Hematopoietic multipotent progenitor cell treated with erythropoietin and hydrocortisone succinate and interleukin-3 and kit ligand, for 8 days (in vitro differentiated cells): Measurements from ENCODE around the gene SCAP.

ENCODE experiments used
- DNase-seq: peaks from one replicate; pipeline ENCODE4 v3.0.0-alpha.2; 2015

Gene SCAP

DNA sequence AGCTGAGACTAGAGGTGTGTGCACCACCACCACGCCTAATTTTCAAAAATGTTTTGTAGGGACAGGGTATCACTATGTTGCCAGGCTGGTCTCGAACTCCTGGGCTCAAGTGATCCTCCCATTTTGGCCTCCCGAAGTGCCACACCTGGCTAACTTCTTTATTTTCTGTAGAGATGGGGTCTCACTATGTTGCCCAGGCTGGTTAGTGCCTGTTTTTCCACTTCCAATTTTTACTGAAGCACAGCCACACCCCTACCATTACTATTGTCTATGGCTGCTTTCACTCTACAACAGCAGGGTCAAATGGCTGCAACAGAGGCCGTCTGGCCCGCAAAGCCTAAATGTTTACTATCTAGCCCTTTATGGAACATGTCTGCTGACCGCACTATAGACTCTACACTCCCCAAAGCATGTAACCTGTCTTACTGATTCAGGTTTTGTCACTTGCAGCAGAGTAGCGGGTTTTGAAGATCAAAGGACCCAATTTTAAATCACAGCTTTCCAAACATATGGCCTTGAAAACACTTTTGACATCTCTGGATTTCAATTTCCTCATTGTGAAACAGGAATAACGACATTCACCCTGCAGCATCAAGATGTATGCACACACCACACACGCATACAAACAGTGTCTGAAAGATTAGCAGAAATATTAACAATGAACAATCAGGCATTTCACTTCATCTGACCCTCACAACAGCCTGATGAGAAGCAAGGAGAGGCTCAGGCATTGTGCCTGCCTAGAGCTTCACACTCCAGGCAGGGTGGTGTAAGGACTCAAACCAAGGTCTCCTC lies 46.1 kb downstream of the SCAP start:
- no peak for DNase-seq

DNA sequence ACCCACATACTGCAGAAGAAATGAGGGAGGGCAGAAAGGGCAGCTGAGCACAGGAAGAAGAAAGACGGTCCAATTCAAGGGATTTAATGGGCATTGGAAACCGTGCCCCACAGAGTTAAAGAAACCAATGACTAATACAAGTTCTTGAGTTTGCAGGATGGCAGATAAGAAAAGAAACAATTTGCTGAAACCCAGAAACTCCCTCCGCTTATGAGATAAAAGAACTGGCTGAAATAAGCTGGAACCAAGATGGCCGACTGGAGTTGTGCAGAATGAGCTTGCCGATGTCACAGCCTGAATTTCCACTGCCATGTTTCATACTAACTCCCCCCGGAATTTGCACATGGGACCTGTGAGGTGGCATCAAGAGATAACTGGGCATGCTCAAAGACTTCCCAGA lies 47.1 kb downstream of the SCAP start:
- DNase-seq, result peak; percentile 82

DNA sequence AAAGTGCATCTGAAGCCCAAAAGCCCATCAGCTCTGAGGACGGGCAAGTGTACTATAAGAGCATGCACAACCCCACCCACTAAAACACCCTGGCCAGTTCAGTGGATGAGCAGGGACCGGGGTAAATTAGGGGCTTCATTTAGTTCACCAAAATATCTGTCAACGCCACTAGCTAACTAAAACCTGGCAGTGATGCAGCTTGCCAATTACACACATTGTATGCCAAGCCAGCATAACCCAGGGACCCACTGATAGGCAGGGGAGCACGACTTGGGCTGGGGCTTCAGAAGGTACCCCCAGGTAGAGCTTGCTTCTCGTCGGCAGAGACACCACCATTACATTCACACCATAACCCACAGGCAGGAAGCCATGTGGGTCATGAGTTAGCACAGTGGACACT lies 47.9 kb downstream of the SCAP start:
- DNase-seq, result no peak

DNA sequence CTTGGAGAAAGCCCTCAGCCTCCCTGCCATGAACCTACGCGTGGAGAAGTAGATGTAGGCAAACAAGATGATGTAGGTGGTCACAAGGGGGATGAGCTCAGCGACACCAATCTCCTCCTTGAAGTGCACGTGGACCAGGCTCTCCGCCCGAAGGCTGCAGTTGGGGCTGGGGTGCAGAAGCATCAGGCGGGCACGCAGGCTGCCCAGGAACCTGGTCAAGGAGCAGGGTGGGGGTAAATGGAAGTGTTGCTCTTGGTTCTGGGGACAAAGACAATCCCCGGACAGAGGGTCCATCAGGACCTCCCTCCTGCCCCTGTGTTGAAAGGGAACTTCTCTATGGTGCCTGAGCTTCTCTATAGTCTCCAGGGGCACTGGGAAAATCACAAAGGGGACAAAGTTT lies 49.8 kb downstream of the SCAP start:
- no peak for DNase-seq

DNA sequence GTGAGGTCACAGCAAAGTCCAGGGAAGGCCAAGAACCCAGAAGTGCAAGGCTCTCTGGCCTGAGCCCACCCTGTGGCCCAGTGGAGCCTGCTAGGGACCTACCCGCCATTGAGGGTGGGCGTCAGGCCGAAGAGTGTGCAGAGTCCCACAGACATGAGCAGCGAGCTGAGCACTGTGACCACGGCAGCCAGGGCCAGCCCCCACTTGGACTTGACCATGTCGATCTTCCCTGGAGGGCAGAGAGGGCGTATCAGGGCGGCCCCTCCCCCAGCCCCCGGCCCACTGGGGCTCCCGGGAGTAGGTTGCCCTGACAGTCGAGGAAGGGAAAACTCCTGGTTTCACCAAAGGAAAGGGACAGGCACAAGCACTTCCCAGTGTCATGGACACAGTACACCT lies 50.4 kb downstream of the SCAP start:
- no peak for DNase-seq

DNA sequence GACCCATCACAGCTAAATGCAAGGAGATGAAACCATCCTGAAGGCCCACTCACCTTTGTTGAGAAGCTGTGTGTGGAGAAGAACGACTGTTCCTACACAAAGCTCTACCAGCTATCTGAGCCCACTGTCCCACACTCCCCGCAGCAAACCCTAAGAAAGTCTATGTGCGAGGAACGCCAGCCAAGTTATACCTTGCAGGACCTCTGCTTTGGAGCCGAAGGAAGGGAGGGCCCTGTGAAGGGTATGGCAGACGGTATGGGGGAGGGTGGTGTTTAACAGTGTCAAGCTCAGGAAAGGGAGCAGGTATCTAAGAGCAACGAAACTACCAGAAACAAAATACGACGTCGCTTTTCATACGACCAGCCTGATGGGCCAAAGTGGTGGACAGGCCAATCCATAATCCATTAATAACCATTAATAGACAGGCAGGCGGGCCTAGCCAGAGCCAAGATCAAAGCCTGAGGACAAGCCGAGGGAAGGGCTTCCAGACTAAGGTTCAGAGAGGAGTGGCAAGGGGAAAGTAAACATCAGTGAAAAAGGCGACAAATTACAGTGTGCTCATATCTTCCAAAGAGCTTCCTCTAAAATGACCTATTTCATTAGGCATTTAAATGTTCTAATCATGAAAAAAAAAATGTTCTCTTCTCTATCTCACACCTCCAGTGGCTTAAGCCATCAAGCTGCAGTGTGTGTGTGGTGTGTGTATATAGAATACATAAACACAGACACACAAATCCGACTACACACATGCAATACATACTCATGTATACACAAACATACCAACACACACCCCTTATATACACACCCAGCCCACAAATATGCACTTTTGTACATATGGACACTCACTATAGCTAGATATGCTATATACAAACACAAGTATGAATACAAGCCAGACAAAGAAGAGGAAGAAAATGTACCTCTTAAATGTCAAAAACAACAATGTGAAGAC lies 51.0 kb downstream of the SCAP start:
- DNase-seq, result no peak

DNA sequence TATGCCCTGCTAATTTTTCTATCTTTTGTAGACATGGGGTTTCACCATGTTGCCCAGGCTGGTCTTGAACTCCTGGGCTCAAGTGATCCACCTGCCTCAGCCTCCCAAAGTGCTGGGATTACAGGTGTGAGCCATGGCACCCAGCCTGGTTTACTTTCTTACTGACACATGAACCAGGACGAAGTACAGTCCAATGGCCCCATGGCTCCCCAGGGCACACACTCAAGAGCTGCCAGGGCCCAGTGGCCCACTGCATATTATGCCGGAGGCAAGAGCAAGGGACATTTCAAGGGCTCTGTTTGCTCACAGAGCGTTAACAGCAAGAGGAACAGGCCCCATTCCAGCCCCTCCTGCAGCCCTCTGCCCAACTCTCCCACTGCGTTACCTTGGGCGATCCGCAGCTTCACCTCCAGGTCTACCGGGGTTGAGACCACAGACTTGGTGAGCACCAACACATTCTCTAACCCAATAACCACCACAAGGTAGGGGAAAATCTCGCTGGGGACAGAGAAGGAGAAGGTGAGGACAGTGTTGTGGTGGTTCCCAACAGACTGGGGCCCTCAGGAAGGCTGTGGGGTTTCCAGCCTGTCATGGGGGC lies 52.1 kb downstream of the SCAP start:
- no peak for DNase-seq

DNA sequence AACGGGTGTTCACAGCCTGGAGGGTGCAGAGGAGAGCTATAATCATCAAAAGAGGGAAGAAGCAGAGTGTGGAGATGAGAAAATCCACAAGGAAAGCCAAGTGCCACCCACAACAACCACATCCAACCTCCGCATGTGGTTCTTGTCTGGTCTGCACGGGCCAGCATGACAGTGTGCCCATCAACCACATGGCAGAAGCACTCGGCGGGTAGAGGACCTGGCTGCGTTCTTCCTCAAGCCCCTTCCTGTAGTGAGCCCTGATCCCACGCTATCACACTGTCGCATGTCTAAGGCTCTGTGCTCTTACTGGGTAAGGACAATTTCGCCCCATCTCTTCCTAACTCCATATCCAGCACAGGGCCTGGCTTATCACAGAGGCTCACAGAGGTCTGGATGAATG lies 53.0 kb downstream of the SCAP start:
- DNase-seq, result no peak

DNA sequence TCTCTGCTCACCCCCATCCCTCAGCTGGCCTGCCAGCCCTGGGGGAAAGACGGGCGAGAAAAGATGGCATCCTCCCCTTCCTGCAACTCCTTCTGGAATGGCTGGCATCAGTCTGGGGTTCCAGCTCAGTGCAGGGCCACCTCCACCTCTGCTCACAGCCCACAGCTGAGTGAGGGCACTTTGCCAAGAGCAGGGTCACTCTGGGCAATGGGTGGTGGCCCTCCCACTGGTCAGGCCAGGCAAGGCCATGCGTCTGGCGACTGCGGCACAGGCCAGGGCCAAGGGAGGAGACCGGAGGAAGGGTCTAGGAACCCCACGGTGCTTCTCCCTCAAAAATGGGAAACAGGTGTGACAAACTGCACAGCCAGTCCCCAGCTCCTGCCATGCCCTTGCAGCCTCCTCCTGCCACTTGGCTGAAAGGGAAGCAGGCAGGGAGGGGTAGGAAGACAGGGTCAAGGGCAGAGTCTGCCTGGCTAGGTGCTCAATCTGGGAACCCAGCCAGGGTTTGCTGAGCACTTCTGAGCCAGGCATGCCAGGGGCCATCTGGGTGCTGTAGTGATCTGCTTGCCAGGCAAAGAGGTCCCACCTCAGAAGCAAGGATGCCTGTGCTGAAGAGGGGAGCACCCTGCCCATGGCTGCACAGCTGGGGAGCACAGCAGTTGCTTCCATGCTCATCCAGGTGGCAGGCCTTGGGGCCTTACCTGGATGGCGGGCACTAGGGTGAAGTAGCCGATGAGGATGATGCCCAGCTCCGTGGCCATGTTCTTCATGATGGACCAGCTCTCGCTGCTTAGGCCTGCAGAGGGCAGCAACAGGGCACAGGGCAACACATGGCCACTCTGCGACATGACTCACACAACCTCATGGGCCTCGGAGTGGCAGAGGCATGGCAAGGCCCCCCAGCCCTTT lies 53.7 kb downstream of the SCAP start:
- peak; percentile 74 for DNase-seq

DNA sequence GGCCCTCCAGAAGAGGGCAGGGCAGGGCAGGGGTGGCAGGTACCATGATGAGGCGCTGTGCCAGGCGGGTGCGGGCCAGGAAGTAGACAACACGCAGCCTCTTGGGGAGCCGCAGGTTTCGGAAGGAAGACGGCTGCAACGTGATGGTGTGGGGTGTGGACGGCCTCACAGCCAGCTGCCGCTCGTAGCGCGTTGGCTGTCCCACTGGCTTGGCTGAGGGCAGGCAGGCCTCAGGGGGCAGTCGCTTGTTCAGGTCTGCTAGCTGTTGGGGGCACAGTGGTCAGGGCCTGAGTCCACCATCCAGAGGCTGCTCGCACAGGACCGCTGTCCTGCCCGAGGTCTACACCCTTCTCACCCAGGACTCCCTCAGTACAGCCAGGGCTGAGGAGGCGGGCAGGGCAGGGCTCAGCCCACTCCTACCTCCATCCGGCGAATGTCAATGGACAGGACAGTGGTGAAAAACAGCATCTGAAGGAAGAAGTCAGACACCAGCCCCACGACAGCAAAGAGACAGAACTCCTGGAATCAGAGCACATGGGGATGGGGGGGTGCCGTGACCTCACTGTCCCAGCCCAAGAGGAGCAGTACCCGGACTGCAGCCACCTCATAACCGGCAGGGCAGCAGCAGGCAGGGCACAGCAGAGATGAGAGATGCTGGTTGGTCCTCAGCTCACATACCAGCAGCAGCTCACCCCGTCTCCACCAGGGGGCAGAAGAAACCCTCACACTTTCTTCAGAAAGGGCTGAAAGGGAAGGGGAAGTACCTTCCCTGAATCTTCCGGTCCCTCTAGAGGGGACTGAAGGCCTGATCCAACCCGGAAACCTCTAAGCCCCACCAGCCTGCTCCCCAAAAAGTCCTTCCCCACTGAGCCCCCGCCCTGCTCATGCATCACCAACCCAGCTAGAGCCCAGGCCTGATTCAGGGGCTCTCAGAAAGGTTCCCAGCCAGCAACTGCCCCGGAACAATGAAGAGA lies 54.9 kb downstream of the SCAP start:
- DNase-seq, result peak; percentile 94

DNA sequence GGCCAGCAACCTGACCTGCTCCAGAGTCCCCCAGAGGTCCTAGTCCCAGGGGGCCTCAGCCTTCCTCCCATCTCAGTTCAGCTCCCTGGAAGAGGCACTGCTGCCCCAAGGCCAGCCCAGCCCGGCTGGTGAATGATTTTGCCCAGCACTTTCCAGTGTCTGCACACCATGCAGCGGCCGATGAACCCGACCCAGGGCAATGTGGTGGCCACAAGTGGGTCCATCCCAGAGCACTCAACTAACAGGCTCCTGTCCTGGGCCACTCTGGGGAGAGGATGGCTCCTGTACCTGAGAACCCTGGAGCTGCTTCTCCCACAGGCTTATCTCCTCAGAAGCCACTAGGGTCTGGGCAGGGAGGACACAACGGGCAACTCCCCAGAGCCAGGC lies 55.7 kb downstream of the SCAP start:
- DNase-seq, result no peak

DNA sequence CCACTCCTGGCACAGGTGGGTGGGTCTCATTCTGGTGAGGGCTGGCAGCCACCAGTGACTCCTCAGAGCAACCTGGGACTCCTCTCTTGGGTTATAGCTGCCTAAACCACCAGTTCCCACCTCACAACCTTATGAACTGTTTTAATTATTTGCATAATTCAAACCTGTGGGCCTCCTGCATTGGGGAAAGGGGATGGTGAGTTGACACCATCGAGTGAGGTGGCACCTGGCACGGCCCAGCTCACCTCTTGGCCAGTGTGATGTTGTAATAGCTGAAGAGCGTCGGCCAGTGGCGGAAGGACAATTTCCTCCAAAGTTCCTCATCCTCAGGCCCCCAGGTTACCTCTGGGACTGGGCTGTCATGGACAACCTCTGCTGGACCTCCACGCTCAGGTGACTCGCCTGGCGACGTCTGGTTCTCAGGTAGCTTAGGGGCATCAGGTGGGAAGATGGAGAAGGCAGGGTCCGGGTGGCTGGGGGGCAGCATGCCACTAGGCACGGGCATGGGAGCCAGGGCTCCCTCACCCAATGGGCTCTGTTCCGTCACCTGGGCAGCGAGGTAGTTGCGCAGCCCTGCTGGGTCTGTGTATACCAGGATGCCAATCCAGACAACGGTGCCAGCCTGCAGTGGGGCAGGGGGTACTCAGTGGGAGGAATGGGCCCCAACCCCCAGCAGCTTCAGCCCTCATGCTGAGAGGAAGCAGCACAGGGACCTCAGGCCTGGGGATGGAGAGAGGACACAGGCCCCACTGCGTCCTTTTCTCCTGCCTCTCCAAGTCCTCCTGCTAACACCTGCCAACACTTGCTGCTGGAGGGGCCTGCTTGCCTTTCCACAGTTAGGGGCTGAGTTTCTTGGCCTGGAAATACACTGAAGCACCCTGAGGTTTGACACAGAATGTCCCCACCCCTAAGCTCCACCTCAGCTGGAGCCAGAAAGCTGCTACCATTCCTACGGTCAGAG lies 56.4 kb downstream of the SCAP start:
- DNase-seq, result no peak

DNA sequence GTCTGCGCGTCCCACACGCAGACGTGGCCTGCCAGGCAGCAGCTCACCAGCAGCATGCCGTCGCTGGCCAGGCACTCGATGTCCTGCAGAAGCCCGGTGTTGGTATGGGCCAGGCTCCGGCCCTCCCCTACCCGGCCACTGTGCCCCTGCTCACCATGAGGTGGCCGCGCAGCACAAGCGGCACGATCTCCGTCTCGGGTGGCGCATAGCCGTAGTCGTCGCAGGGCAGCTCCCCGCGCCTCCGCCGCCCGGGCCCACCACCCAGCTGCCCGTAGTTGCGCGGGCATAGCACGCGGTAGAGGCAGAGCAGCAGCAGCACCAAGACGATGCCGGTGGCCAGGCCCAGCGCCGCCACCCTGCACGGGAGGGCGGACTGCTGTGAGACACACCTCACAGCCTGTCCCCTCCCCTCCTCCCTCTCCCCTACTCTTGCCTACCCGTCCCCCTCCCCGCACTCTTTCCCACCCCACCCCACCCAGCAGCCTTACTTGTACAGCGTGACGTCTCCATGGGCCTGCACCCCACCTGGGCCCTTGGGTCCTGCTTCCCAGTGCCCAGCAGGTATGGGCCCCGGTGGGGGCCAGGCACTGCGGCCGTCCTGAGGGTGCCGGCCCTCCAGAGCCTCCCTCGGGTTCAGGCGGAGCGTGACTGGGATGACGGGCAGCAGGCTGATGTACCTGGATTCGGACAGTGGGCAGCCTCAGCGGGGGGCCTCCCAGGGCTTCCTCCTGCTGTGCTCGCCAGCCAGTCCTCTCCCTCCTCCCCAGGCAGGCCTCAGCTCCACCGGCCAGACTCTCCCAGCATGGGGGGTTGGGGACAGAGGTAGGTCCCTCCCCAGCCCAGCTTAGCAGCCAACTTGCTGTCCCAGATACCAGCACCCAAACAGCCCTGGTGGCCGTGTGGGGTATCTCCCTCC lies 57.3 kb downstream of the SCAP start:
- DNase-seq, result peak; percentile 21

DNA sequence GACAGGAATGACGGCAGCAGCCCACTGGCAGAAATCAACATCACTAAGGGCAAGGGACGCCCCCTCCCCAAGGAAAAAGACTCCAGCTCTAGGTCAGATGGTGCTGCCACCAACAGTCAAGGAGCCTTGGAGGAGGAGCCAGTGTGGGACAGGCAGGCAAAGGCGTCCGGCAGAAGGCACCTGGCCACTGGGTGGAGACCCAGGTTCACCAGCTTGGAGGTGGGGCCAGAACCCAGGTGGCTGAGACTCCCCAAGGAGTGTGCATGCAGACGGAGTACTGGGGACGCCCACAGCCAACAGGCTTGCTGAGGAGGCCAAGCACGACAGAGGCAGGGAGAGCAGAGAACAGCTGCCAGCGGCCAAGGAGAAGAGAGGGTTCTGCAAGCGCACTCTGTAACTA lies 59.7 kb downstream of the SCAP start:
- no peak for DNase-seq

DNA sequence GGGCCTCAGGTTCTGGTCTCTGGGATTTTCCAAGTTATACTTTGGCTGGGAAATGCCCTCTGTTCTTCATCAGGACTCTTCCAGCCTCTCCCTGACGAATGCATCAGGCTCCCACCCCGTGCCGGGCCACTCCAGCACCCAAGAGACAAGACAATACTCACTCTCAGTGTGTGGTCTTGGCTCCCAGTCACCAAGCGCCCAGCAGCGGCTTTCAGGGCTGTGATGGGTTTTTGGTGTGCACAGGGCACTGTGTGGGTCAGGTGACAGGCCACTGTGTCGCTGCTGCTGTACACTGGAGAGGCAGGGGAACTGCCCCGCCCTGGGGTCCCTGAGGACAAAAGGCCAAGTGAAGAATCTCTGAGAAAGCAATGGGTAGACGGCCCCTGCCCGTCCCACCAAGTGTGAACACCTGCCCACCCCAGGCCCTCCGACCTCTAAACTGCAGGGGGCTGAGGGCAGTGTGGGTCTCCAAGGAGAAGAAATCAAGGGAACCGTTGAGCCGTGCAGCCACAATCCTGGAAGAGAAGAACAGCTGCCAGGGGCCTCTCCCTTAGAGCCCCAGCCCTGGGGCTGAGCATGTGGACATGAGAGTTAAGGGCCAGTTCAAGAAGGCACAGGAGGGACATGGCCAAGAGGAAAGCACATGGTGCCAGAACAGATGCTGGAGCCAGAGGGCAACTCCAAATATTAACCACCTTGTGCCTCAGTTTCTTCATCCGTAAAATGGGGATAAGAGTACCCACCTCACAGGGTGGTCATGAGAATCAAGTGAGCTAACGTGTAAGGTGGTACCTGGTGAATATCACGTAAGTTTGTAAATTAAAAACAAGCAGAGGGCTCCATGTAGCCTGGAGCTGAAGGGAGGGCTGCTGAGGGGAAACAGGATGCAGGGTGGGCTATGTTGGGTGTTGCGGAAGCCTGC lies 60.8 kb downstream of the SCAP start:
- DNase-seq, result no peak

DNA sequence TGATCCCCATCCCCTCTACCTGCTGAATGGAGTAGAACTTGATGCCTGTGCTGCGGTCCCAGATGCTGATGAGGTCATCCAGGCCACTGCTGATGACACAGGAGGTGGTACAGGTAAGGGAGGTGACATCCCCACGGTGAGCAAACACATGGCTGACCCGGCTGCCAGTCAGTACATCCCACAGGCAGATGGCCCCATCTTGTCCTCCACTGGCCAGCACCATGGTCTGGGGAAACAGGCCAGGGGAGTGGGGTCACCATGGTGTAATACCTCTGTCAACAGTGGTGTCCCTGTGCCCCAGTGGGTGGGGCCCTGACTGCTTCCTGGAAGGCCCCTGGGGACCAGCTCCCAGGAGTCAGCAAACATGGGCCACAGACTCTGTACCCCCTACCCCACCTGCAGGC lies 61.6 kb downstream of the SCAP start:
- DNase-seq, result no peak

DNA sequence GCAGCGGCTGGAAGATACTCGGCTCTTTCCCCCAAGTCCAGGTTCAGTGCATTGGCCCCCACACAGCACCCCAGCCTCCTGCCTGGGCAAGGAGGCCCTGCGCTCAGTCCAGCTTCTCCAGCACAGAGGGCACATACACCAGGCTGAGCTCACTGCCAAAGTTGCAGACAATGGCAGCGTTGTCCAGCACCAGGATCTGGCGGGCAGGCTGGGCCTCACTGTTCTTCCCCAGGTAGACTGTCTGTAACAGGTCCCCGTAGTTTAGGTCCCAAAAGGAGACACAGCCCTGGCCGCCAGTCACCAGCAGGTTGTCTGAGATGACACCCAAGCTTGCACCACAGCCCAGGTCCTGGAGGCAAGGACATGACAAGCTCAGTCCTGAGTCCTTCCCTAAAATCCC lies 62.0 kb downstream of the SCAP start:
- no peak for DNase-seq
